Stimulated activated CD8-positive, alpha-beta memory T cell treated with anti-CD3 and anti-CD28 coated beads, Interleukin-4, amount 100 ng/mL, for 48 hours (primary cell): ENCODE measurements around the gene HRC.

Experiments used
- DNase-seq: peaks from one replicate; pipeline ENCODE4 v3.0.0-alpha.2; 2020

HRC gene

GRCh38 chr19:49113762-49114629 is 41.2 kb downstream of the HRC start, which contains the start of gene LIN7B:
Gene LIN7B, plus strand, starts transcription at chr19:49114370. Its CDS starts 35 bp downstream, at chr19:49114405.
- DNase-seq, result peak; percentile 78

- DNase-seq, result no peak
Observed at GRCh38 chr19:49111218-49111998, 43.8 kb downstream of the HRC start.

GRCh38 chr19:49110567-49110966 is 44.6 kb downstream of the HRC start:
- DNase-seq, result no peak

GRCh38 chr19:49109569-49110233 is 45.5 kb downstream of the HRC start:
- DNase-seq, result no peak

GRCh38 chr19:49109051-49109450 is 46.1 kb downstream of the HRC start:
- DNase-seq, result no peak

GRCh38 chr19:49107625-49108459 is 47.4 kb downstream of the HRC start:
- no peak for DNase-seq

GRCh38 chr19:49106648-49107135 is 48.5 kb downstream of the HRC start:
- DNase-seq, result peak; percentile 82

GRCh38 chr19:49104229-49104864 is 50.8 kb downstream of the HRC start:
- DNase-seq, result no peak

GRCh38 chr19:49103331-49104085 is 51.7 kb downstream of the HRC start:
- DNase-seq, result no peak

- DNase-seq, result no peak
Observed at GRCh38 chr19:49102303-49102702, 52.9 kb downstream of the HRC start.
